Measurements from ENCODE around the gene MOCS1. TPM values are rescaled to one million over a fixed set of nuclear protein-coding genes. Genes with fewer than 3 reads are reported as not detected.

The MOCS1 gene
- total and polyA plus RNA-seq, 2 experiments from 2014 or later = 17.2 to 28.1 TPM

GRCh38 chr6:39941820-39942219 lies 7.6 kb upstream of the MOCS1 start:
- H3K27me3 ChIP-seq (ENCODE audit: insufficient read depth) = no peaks in the 10 kb centered on the region
- no peak overlapping the region for H3K4me2 ChIP-seq
- Mint-ChIP-seq H3K36me3 (ENCODE audit: low read depth) (no peaks in the 10 kb centered on the region), H3K27ac (no peak overlapping the region), H3K9me3 (no peaks in the 10 kb centered on the region), H3K4me1 (peaks cover 20% of the 10 kb centered on the region; the same call in 2 of the 3 replicates), H3K4me3 (no peak overlapping the region), H3K27me3 (ENCODE audit: insufficient read depth, low read depth, poor library complexity) (no peaks in the 10 kb centered on the region)
- no peak for DNase-seq (ENCODE audit: low spot score)
- H2AFZ ChIP-seq = no peak overlapping the region
- H3K4me1 ChIP-seq (ENCODE audit: insufficient read depth) = peaks cover 18% of the 10 kb centered on the region
- H3K4me3 ChIP-seq = no peak overlapping the region
- H3K79me2 ChIP-seq (replicated peaks; ENCODE audit: insufficient read depth) = no peaks in the 10 kb centered on the region
- H3K27ac ChIP-seq (ENCODE audit: low read depth) = no peak overlapping the region
- ATAC-seq = no peak
- H4K20me1 ChIP-seq (replicated peaks; ENCODE audit: insufficient read depth) = no peaks in the 10 kb centered on the region
- H3K36me3 ChIP-seq (ENCODE audit: insufficient read depth) = no peaks in the 10 kb centered on the region
- H3F3A ChIP-seq (replicated peaks; ENCODE audit: low read depth) = 0 out of 2 replicates have a peak, but pooled peaks cover 2% of the 10 kb centered on the region
- TF ChIP-seq NANOG (IDR thresholded peaks at IDR 0.05; ENCODE audit: borderline replicate concordance) (no peak), EZH2 (IDR thresholded peaks at IDR 0.05; ENCODE audit: low read depth, unreplicated experiment) (no peak)
- TF ChIP-seq, protein P1, sequence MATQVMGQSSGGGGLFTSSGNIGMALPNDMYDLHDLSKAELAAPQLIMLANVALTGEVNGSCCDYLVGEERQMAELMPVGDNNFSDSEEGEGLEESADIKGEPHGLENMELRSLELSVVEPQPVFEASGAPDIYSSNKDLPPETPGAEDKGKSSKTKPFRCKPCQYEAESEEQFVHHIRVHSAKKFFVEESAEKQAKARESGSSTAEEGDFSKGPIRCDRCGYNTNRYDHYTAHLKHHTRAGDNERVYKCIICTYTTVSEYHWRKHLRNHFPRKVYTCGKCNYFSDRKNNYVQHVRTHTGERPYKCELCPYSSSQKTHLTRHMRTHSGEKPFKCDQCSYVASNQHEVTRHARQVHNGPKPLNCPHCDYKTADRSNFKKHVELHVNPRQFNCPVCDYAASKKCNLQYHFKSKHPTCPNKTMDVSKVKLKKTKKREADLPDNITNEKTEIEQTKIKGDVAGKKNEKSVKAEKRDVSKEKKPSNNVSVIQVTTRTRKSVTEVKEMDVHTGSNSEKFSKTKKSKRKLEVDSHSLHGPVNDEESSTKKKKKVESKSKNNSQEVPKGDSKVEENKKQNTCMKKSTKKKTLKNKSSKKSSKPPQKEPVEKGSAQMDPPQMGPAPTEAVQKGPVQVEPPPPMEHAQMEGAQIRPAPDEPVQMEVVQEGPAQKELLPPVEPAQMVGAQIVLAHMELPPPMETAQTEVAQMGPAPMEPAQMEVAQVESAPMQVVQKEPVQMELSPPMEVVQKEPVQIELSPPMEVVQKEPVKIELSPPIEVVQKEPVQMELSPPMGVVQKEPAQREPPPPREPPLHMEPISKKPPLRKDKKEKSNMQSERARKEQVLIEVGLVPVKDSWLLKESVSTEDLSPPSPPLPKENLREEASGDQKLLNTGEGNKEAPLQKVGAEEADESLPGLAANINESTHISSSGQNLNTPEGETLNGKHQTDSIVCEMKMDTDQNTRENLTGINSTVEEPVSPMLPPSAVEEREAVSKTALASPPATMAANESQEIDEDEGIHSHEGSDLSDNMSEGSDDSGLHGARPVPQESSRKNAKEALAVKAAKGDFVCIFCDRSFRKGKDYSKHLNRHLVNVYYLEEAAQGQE (IDR thresholded peaks at IDR 0.05; ENCODE audit: unreplicated experiment) = no peak
- peaks cover 21% of the 10 kb centered on the region for H3K9me2 ChIP-seq (ENCODE audit: insufficient read depth)

DNA sequence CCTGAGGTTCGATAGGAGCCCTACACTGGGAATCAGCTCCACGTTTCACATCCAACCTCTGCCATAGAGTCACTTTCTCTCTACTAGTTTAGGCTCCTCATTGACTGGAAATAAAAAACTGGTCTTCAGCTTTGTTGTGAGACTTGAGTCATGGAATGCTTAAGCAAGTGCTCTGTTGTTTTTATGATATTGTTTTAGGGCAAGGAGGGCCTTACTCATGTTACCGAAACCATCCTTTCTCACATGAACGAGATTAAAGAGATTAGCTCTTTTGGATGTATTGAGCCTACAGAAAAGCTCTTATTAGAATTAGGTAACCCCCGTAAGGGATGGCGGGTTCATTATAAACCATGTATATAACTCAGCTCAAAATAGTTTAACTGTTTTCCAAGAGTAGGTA lies 6.9 kb upstream of the MOCS1 start:
- ATAC-seq = no peak
- Histone ChIP-seq H3K36me3 (ENCODE audit: insufficient read depth) (no peaks in the 10 kb centered on the region), H4K20me1 (replicated peaks; ENCODE audit: insufficient read depth) (no peaks in the 10 kb centered on the region), H3K4me2 (no peak overlapping the region), H3K27me3 (ENCODE audit: insufficient read depth) (no peaks in the 10 kb centered on the region), H3F3A (replicated peaks; ENCODE audit: low read depth) (0 out of 2 replicates have a peak, but pooled peaks cover 2% of the 10 kb centered on the region), H3K9me2 (ENCODE audit: insufficient read depth) (peaks cover 19% of the 10 kb centered on the region), H3K4me3 (no peak overlapping the region), H3K4me1 (ENCODE audit: insufficient read depth) (peaks cover 17% of the 10 kb centered on the region), H3K79me2 (replicated peaks; ENCODE audit: insufficient read depth) (no peaks in the 10 kb centered on the region), H3K27ac (ENCODE audit: low read depth) (no peak overlapping the region), H2AFZ (no peak overlapping the region)
- peaks cover 17% of the 10 kb centered on the region; the same call in 2 of the 3 replicates for H3K4me1 Mint-ChIP-seq
- no peak overlapping the region for H3K27ac Mint-ChIP-seq
- no peak for DNase-seq (ENCODE audit: low spot score)
- no peaks in the 10 kb centered on the region for H3K27me3 Mint-ChIP-seq (ENCODE audit: insufficient read depth, low read depth, poor library complexity)
- no peaks in the 10 kb centered on the region for H3K36me3 Mint-ChIP-seq (ENCODE audit: low read depth)
- no peak overlapping the region for H3K4me3 Mint-ChIP-seq
- H3K9me3 Mint-ChIP-seq = no peaks in the 10 kb centered on the region
- TF ChIP-seq CREB1 (CRISPR knock-in tag; IDR thresholded peaks at IDR 0.05; ENCODE audit: low read depth) (no peak), ZNF331 (CRISPR knock-in tag; IDR thresholded peaks at IDR 0.05; ENCODE audit: low read depth) (no peak), ETS1 (IDR thresholded peaks at IDR 0.05) (no peak), NANOG (IDR thresholded peaks at IDR 0.05; ENCODE audit: borderline replicate concordance) (no peak), EZH2phosphoT487 (IDR thresholded peaks at IDR 0.05; ENCODE audit: unreplicated experiment) (no peak), ZNF114 (CRISPR knock-in tag; IDR thresholded peaks at IDR 0.05) (no peak), STAT1 (IDR thresholded peaks at IDR 0.05; ENCODE audit: unreplicated experiment) (no peak), POLR2AphosphoS5 (IDR thresholded peaks at IDR 0.05; ENCODE audit: low read depth) (no peak), JUNB (IDR thresholded peaks at IDR 0.05; ENCODE audit: unreplicated experiment) (no peak), EZH2 (IDR thresholded peaks at IDR 0.05; ENCODE audit: low read depth, unreplicated experiment) (no peak)
- TF ChIP-seq, protein P2, sequence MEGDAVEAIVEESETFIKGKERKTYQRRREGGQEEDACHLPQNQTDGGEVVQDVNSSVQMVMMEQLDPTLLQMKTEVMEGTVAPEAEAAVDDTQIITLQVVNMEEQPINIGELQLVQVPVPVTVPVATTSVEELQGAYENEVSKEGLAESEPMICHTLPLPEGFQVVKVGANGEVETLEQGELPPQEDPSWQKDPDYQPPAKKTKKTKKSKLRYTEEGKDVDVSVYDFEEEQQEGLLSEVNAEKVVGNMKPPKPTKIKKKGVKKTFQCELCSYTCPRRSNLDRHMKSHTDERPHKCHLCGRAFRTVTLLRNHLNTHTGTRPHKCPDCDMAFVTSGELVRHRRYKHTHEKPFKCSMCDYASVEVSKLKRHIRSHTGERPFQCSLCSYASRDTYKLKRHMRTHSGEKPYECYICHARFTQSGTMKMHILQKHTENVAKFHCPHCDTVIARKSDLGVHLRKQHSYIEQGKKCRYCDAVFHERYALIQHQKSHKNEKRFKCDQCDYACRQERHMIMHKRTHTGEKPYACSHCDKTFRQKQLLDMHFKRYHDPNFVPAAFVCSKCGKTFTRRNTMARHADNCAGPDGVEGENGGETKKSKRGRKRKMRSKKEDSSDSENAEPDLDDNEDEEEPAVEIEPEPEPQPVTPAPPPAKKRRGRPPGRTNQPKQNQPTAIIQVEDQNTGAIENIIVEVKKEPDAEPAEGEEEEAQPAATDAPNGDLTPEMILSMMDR (conservative IDR thresholded peaks at IDR 0.05; ENCODE audit: low read depth in 2 of 2) = no peak
- TF ChIP-seq, protein P1 (IDR thresholded peaks at IDR 0.05; ENCODE audit: unreplicated experiment) = no peak
